Adrenal gland (tissue), 12 donors: ENCODE results near the gene RPA3. TPM values are rescaled to one million over a fixed set of nuclear protein-coding genes. Genes with fewer than 3 reads are reported as not detected.

ENCODE experiments used
- DNase-seq, 7 donors: peaks; one replicate each; pipeline ENCODE4 v3.0.0-alpha.2; 2019 to 2020
- H3K27ac ChIP-seq, 5 donors: fragments of 200-600 bp; sonication (generic) in 4 of 5; 1 replicate in 3 of 5; 2 replicates in 2 of 5; pipeline versions ENCODE4 v1.5.1 to v1.8.0; 2016 to 2020; ENCODE audit warnings: mild to moderate bottlenecking in 1 of 5
- H3K27me3 ChIP-seq: fragments of 200-600 bp; 2 replicates; pipeline ENCODE4 v1.8.0; 2021
- H3K36me3 ChIP-seq, 2 donors: fragments of 200-600 bp; replicated peaks in 1 of 2; 1 replicate in 1 of 2; 2 replicates in 1 of 2; pipeline versions ENCODE4 v1.5.1 to v1.8.0; 2018 to 2022
- H3K4me1 ChIP-seq, 2 donors: fragments of 200-600 bp; replicated peaks in 1 of 2; 1 replicate in 1 of 2; 2 replicates in 1 of 2; pipeline versions ENCODE4 v1.5.1 to v1.8.0; 2018 to 2021
- H3K4me3 ChIP-seq, 4 donors: fragments of 200-600 bp; sonication (generic) in 3 of 4; one replicate each; pipeline ENCODE4 v1.5.1; 2016 to 2018
- H3K9me3 ChIP-seq, 3 donors: fragments of 200-600 bp; sonication (generic) in 1 of 3; replicated peaks in 1 of 3; 1 replicate in 2 of 3; 2 replicates in 1 of 3; pipeline versions ENCODE4 v1.5.1 to v1.8.0; 2016 to 2021
- CTCF ChIP-seq, 6 experiments: fragments of 450-650 bp in 4 of 6; fragments of 200-600 bp in 2 of 6; sonication (generic) in 1 of 6; IDR thresholded peaks; 1 replicate in 5 of 6; 2 replicates in 1 of 6; pipeline versions ENCODE4 v1.5.1 to v1.8.0; 2016 to 2021; ENCODE audit warnings: antibody characterized with exemption in 6 of 6, mild to moderate bottlenecking in 2 of 6, moderate library complexity in 1 of 6
- POLR2A ChIP-seq, 2 donors: fragments of 450-650 bp; IDR thresholded peaks; one replicate each; pipeline ENCODE4 v1.6.1; 2017; ENCODE audit warnings: antibody characterized with exemption in 2 of 2, mild to moderate bottlenecking in 2 of 2, moderate library complexity in 1 of 2
- WGBS, 4 donors: extraction: QIAGEN DNeasy Blood & Tissue Kit in 2 of 4; methylation state at CpG; one replicate each; pipeline versions ENCODE4 v1.1.5 to v1.1.7; 2013 to 2017; 5-methylcytosine and 5-hydroxymethylcytosine counted together
- intact Hi-C, 2 donors: fragments of 100-400 bp; cut with DNase I; formaldehyde crosslinking; loops; one replicate each; pipeline versions ENCODE4 v1.14.1 to v1.15.0; 2022 to 2023
- polyA plus RNA-seq, 3 donors: library from polyadenylated mRNA; stranded (reverse); fragments of 200-250 nt in 2 of 3; fragments of 350-450 nt in 1 of 3; fragmentation: Illumina TruSeq in 1 of 3; extraction: RNeasy Lipid Tissue Mini Kit (QIAGEN cat#74804) in 1 of 3; gene quantifications; one replicate each; pipeline ENCODE4 v1.2.3, GENCODE V29; 2013 to 2014
- total RNA-seq, 9 donors: library from RNA; depleted of rRNA in 4 of 9; stranded (reverse); fragments of >200 nt in 4 of 9; fragments of 120-200 nt in 1 of 9; fragmentation: NEBNext Ultra II Directional in 1 of 9; extraction: Animal tissue kit (Norgen Biotek cat#: 25700) in 1 of 9; gene quantifications; one replicate each; pipeline versions ENCODE4 v1.1.0 to v1.2.4, GENCODE V29; 2013 to 2023
- donor health status: healthy with polysubstance abuse.
- donor health status: Bipolar disorder and iron deficiency.
- donor health status: DM: yes; HTN: yes; CAD: no.
- donor health status: DM: no; HTN: no; CAD: no.
- donor health status: DM: no; HTN: no; CAD: no.
- donor health status: DM: yes; HTN: yes; CAD: no.

Gene RPA3
- total and polyA plus RNA-seq, 12 donors = 15.3 to 52.5 (median 31.1) TPM

GRCh38 chr7:7757576-7757975, 39.2 kb upstream of the RPA3 start:
- DNase-seq = no peak
- Histone ChIP-seq H3K9me3 (no peaks in the 10 kb centered on the region), H3K27me3 (no peaks in the 10 kb centered on the region), H3K36me3 (no peaks in the 10 kb centered on the region), H3K4me1 (peaks cover 5 to 18% of the 10 kb centered on the region in 2 donors), H3K27ac (no peak overlapping the region), H3K4me3 (no peak overlapping the region)
- TF ChIP-seq POLR2A (IDR thresholded peaks at IDR 0.05) (no peak), CTCF (IDR thresholded peaks at IDR 0.05) (no peak)
- 80 to 91% (median 89%) methylated on average over 4 of the region's 4 CpGs for WGBS, 4 donors
- intact Hi-C loops = no loop called here

- Histone ChIP-seq H3K36me3 (no peaks in the 10 kb centered on the region), H3K4me1 (peaks cover 2 to 11% of the 10 kb centered on the region in 2 donors), H3K4me3 (no peak overlapping the region), H3K27ac (no peak overlapping the region), H3K9me3 (no peaks in the 10 kb centered on the region), H3K27me3 (no peaks in the 10 kb centered on the region)
- no peak for DNase-seq
- intact Hi-C loops = no loop called here
- 72 to 88% (median 82%) methylated on average over 3 of the region's 3 CpGs for WGBS, 4 donors
- TF ChIP-seq POLR2A (IDR thresholded peaks at IDR 0.05) (no peak), CTCF (IDR thresholded peaks at IDR 0.05) (no peak)
Measured at GRCh38 chr7:7756577-7756976, 38.2 kb upstream of the RPA3 start.

- no peak for TF ChIP-seq POLR2A (IDR thresholded peaks at IDR 0.05)
- no peak for TF ChIP-seq CTCF (IDR thresholded peaks at IDR 0.05)
- intact Hi-C loops = no loop called here
- H3K4me3 ChIP-seq = no peak overlapping the region
- WGBS, 4 donors = 82 to 94% (median 89%) methylated on average over 3 of the region's 3 CpGs
- H3K4me1 ChIP-seq = no peaks in the 10 kb centered on the region
- no peaks in the 10 kb centered on the region for H3K36me3 ChIP-seq
- H3K27me3 ChIP-seq = no peaks in the 10 kb centered on the region
- no peak for DNase-seq
- no peak overlapping the region for H3K27ac ChIP-seq
- no peaks in the 10 kb centered on the region for H3K9me3 ChIP-seq
Measured at GRCh38 chr7:7751243-7752092, 33.1 kb upstream of the RPA3 start.

GRCh38 chr7:7750571-7751242, 32.3 kb upstream of the RPA3 start:
- Histone ChIP-seq H3K4me1 (no peaks in the 10 kb centered on the region), H3K9me3 (no peaks in the 10 kb centered on the region), H3K36me3 (no peaks in the 10 kb centered on the region), H3K27ac (no peak overlapping the region), H3K27me3 (no peaks in the 10 kb centered on the region), H3K4me3 (no peak overlapping the region)
- intact Hi-C loops = no loop called here
- no peak for DNase-seq
- TF ChIP-seq CTCF (IDR thresholded peaks at IDR 0.05) (no peak), POLR2A (IDR thresholded peaks at IDR 0.05) (no peak)
- 86 to 93% (median 89%) methylated on average over 2 of the region's 2 CpGs for WGBS, 4 donors
